GM19438 (cell line): ENCODE results near the gene ANO10.
"Not testable (repeated sequence)": the region's sequence is repeated elsewhere in the genome, so short reads cannot be mapped to it uniquely, and the experiment has no call there.

ENCODE experiments used
- ATAC-seq: cut with Tn5 transposase; IDR thresholded peaks from one replicate; pipeline ENCODE4 v1.9.1; 2021; ENCODE audit warnings: low read depth; ENCODE audit not compliant: unreplicated experiment

The ANO10 gene

DNA sequence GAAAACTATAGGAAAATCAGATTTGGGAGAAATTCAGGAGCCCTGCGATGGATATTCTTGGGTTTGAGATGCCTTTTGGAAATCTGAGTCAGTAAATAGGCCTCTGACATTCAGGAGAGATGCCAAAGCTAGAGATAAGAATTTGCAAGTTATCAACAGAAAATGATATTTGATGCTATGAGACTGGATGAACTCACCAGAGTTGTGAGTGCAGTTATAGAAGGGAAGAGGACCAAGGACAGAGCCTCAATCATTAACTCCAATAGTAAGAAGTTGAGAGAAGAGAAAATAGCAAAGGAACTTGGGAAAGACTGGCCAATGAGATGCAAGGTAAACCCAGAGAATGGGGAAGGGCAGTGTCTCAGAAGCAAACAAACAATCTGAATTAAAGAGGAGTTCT lies 7.9 kb upstream of the ANO10 start:
- no peak for ATAC-seq

DNA sequence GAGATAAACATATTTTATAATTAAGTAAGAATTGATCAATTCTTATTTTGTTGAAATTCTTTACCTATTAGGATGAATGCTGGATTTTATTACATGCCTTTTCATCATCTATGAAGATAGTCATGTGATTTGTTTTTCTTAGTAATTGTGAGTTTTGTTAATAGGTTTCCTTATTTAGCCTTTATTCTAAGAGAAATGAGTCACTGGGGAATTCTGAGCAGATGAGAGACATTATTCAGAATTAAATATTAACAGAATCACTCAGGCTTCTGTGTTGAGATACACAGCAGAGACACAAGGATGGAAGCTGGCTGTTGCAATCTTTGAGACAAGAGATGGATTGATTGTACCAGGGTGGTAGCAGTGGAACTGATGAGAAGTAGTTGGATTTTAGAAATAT lies 7.4 kb upstream of the ANO10 start:
- no peak for ATAC-seq

DNA sequence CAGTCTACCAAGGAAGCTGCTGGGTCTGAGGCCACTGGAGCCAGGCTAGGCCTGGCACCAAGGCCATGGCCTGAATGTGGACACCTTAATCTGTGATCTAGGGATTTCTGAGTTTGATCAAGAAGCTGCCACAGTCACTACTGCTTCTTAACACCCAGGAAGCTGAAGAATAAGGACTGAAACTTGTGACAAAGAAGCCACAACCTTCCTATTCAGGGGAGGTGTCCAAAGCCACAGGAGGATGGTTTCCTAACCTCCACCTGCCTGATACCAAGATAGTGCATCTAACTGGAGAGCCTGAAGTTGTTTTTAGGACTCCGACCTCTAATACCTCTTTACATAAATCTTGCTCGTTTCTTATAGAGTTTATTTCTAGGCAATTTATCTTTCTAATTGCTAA lies 5.5 kb upstream of the ANO10 start:
- no peak for ATAC-seq

DNA sequence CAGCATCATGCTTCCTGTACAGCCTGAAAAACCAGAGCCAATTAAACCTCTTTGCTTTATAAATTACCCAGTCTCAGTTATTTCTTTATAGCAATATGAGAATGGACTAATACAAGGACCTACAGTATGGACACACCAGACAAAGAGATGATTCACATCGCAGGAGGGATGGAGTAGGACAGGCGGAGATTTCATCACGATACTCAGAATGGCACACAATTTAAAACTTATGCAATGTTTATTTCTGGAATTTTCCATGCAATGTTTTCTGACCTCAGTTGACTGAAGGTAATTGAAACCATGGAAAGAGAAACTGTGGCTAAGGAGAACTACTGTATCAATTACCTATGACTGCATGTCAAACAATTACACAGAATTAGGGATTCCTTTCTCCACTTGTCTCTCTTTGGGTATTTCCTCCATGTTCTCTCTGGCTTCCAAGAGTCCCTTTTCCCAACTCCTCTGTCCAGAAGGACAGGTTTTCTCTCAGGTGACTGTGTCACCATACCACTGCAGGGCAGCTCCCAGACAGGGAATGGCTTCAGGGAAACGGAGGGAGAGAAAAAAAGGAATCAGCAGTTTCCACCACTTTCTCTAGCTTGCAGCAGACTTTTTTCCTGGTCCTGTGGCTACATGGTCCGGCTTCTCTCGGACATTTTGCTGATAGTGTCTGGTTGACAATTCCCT lies 3.0 kb upstream of the ANO10 start:
- no peak for ATAC-seq

DNA sequence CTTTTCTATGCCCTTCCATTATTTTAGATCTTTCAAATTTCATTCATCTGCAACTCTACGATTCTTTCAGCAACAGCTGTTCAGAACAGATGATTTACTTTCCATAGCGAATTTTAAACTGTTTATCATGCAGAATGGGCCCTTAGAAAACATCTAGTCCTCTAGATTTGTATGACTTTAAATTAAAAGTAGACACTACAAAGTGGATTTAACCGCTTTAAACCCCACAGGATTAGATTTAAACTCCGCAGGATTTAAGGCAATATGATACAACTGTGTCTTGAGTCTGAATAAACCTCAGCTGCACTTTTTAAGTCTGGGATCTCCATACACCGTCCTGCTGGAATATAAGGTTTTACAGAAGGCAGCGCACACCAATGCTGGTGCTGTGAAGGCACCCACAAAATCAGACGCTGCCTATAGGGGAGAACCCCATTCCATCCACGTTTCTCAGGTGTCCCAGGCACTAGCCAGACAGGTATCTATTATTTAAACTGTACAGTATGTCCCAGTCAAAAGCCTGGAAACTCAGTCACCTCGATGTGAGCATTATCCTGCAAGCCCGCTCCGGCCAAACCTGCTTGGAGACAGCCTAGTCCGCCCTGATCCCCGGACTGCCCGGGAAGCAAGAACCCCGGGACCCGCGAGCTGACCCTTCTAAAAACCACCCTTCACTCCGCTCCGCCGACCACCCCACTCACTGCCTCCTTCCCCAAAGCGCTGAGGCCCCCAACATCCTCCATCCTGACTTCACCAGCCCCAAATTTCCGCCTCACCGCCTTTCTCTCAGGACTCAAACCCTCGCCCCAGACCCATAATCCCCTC lies 768 bp downstream of the ANO10 start:
- peak; percentile 4 for ATAC-seq

DNA sequence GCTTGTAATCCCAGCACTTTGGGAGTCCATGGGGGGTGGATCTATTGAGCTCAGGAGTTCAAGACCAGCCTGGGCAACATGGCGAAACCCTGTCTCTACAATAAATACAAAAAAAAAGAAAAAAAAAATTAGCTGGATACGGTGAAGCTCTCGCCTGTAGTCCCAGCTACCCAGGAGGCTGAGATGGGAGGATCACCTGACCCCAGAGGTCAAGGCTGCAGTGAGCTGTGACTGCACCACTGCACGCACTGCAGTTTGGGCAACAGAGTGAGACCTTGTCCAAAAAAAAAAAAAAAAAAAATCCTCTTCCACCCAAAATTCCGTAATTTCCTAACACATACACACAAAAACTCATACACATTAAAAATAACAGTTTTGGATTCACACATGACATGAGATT lies 2.2 kb downstream of the ANO10 start:
- no peak for ATAC-seq

DNA sequence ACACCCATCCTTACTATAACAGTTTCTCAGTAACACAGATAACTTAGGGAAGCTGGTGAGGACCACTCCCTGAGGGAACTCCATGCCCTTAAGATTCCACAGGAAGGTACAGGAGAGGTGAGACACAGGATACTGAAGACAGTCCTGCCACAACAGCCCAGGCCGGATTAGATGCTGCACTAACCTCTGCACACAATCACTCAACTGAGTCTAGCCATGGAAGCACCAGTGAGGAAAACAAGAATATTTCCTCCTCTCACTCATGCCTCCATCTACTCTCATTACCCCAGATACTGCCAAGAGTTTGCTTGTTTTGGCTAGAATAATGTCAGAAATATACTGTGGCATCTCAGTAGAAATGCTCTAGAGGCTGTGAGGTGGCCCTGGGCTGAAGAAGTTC lies 3.7 kb downstream of the ANO10 start:
- no peak for ATAC-seq

DNA sequence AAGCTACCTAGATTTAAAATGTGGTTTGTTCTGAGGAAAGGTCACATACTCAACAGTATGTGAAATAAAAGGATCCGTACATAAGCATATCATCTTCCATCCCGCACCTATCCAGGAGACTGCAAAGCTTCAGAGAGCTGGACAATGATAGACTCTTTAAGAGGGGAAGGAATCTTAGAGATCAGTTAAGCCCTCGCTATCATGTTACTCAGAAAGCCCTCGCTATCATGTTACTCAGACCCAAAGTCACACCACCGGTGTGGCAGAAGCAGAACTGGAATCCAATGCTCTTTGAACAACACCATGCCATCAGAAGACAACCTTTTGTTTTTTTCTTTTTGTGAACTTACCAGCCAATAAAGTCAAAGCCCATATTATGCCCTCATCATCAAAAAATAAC lies 5.8 kb downstream of the ANO10 start:
- ATAC-seq, result no peak

DNA sequence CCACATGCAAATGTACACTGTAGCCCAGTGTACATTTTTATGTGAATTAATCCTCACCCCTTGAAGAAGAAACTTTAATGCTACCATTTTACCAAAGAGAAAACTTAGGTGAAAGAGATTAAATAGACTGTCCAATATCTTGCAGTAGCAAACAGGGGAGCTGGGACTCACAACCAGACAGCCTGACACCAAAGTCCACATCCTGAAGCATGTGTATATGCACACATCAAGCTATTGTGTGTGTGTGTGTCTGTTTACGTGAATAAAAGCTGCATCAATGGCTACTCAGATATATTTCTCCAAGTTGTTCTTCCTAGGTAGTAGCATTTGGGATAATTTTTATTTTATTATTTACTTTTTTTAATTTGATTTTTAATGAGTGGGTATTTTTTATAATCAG lies 6.7 kb downstream of the ANO10 start:
- ATAC-seq, result no peak

DNA sequence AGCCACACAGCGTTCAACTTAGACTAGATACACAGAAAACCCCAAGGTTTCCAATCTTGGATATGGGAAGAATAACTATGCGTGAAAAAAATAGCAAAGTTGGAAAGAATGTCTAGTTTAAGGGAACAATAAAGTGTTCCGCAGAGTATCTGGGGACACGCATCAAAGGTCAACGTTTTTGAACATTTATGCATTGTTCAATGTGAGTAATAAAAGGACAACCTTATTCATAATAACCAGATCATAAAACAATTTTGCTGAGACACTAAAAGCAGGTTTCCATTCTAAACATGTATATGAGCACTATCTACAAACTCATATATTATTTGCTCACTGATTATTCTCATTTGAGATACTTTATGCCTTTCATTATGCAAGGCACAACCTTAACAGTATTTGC lies 7.8 kb downstream of the ANO10 start:
- no peak for ATAC-seq

DNA sequence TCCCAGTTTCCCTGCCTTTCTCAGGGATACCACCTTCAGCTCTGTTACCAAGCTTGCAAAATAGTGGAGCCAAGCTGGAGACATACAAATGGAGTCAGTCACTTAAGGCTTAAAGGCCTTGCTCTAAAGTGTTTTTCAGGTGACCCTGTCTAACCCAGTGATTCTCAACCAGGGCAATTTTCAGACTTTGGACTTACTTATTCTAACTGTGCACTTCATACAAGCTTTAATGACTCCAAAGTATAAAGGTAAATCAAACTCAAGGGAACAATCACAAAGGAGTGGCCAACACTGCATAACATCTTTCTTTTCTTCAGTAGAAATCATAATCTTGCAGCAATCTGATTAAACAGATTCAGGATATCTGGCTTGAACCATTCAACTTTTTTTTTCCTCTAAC lies 9.4 kb downstream of the ANO10 start:
- ATAC-seq, result no peak

DNA sequence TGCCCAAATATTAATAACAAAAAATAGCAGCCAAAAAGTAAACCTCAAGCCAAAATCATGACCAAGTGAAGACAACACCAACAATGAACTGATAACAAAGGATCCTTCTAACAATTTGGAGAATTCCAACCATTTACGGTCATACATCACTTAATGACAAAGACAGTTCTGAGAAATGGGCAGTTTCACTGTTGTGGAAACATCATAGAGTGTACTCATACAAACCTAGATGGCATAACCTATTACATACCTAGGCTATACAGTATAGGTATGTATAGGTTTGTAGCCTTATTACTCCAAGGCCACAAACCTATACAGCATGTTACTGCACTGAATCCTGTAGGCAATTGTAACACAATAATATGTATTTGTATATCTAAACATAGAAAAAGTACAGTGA lies 12.4 kb downstream of the ANO10 start:
- no peak for ATAC-seq

DNA sequence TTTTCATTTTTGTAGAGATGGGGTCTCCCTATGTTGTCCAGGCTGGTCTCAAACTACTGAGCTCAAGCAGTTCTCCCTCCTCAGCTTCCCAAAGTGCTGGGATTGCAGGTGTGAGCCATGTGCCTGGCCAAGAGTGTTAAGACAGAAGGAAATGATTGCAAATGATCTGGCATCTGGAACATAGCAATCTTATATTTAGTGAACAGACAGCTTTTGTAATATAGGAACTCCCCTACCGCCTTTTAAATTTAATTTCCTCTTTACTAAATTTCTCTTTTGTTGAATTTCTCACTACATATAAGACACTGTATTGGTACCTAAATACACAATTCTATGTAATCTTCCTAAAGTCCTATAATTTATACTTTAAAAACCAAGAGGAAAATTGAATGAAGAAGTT lies 13.1 kb downstream of the ANO10 start:
- ATAC-seq, result no peak

DNA sequence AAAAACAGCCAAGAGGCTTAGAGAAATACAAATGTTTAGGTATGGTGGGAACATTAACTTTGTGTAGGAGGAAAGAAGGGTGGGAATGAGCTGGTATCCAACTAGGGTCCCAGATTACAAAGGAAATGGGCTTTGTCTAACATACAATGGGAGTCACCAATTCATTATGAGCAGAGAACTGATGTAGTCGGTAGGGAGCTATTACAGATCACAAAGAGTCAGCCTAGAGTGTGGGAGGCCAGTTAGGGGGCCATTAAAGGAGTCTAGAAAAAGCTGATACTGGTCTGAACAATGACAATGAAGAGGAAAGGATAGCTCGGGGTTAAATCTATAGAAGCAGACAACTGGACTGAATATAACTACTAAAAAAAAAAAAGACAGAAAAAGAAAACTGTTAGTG lies 15.5 kb downstream of the ANO10 start:
- no peak for ATAC-seq

DNA sequence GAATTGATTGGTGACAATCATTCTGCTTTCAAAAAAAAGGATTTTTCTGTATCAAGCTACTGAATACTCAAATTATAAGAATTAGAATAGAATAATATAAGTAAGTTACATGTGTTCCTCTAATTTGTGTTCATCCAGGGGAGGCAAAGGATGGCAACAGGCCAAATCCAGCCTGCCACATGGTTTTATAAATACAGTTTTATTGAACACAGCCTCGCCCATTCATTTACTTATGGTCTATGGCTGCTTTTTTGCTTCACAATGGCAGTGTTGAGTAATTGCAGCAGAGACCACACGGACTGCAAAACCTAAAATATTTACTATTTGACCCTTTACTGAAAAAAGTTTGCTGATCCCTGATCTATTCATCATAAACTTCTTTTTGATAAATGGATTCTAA lies 21.9 kb downstream of the ANO10 start:
- not testable (repeated sequence) for ATAC-seq

DNA sequence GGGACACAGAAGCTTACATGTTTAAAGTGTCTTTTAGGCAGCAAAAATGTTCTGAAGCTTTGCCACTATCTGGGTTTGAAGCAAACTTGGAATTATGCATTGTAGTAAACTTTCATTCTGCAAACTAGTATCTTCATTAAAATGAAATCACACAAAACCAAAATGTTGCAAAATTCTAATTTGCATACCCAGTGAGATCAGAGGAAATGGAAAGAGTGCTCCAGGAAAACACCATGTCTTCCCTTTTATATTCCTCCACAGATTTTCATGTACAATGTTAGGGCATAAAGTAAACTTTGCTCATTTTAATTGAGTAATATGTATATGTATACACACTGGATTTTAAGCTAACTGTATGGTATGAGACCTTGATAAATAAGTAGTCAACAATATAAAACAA lies 23.9 kb downstream of the ANO10 start:
- ATAC-seq, result no peak

DNA sequence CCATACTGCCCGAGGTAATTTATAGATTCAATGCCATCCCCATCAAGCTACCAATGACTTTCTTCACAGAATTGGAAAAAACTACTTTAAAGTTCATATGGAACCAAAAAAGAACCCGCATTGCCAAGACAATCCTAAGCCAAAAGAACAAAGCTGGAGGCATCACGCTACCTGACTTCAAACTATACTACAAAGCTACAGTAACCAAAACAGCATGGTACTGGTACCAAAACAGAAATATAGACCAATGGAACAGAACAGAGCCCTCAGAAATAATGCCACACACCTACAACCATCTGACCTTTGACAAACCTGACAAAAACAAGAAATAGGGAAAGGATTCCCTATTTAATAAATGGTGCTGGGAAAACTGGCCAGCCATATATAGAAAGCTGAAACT lies 25.6 kb downstream of the ANO10 start:
- ATAC-seq, result not testable (repeated sequence)

DNA sequence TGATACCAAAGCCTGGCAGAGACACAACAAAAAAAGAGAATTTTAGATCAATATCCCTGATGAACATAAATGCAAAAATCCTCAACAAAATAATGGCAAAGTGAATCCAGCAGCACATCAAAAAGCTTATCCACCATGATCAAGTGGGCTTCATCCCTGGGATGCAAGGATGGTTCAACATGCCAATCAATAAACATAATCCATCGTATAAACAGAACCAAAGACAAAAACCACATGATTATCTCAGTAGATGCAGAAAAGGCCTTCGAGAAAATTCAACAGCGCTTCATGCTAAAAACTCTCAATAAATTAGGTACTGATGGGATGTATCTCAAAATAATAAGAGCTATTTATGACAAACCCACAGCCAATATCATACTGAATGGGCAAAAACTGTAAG lies 26.5 kb downstream of the ANO10 start:
- ATAC-seq, result not testable (repeated sequence)

DNA sequence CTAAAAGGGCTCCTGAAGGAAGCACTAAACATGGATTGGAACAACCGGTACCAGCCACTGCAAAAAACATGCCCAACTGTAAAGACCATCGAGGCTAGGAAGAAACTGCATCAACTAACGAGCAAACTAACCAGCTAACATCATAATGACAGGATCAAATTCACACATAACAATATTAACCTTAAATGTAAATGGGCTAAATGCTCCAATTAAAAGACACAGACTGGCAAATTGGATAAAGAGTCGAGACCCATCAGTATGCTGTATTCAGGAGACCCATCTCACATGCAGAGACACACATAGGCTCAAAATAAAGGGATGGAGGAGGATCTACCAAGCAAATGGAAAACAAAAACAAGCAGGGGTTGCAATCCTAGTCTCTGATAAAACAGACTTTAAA lies 28.2 kb downstream of the ANO10 start:
- ATAC-seq, result not testable (repeated sequence)

DNA sequence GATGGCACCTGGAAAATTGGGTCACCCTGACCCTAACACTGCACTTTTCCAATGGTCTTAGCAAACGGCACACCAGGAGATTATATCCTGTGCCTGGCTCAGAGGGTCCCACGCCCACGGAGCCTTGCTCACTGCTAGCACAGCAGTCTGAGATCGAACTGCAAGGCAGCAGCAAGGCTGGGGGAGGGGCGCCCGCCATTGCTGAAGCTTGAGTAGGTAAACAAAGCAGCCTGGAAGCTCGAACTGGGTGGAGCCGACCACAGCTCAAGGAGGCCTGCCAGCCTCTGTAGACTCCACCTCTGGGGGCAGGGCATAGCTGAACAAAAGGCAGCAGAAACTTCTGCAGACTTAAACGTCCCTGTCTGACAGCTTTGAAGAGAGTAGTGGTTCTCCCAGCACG lies 29.9 kb downstream of the ANO10 start:
- ATAC-seq, result not testable (repeated sequence)

DNA sequence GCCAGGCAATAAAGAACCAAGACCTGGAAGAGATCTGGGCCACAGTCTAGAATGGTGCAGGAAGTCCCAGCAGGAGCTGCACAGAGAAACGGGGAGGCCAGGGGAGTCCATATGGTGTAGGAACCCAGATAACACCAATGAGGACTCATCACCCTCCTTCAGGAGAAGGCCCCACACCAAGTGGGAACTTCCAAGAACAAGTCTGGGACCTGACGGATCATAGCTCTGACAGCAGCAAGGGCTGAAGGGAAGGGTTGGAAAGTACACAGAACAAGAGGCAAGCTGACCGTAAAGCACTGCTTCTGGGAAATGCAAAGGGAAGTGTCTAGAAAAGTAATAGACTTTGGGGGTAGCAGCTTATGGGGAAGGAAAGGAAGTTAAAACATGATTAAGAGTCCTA lies 34.5 kb downstream of the ANO10 start:
- no peak for ATAC-seq
